Testis (tissue), 3 donors: Measurements from ENCODE around the gene ARHGAP26. TPM values are rescaled to one million over a fixed set of nuclear protein-coding genes. Genes with fewer than 3 reads are reported as not detected.
"Not testable (repeated sequence)": the region's sequence is repeated elsewhere in the genome, so short reads cannot be mapped to it uniquely, and the experiment has no call there.

ENCODE experiments used
- DNase-seq: peaks from one replicate; pipeline ENCODE4 v3.0.0-alpha.2; 2019
- H3K27ac ChIP-seq, 2 donors: fragments of 200-600 bp; sonication (generic); one replicate each; pipeline ENCODE4 v1.5.1; 2019
- H3K27me3 ChIP-seq: fragments of 200-600 bp; sonication (generic); one replicate; pipeline ENCODE4 v1.5.1; 2019
- H3K36me3 ChIP-seq: fragments of 200-600 bp; sonication (generic); one replicate; pipeline ENCODE4 v1.5.1; 2017; ENCODE audit warnings: low read depth; ENCODE audit errors: missing control alignments
- H3K4me1 ChIP-seq: fragments of 200-600 bp; sonication (generic); one replicate; pipeline ENCODE4 v1.5.1; 2019
- H3K4me3 ChIP-seq, 2 donors: fragments of 200-600 bp; sonication (generic); one replicate each; pipeline ENCODE4 v1.5.1; 2017 to 2019
- H3K9me3 ChIP-seq: fragments of 200-600 bp; sonication (generic); one replicate; pipeline ENCODE4 v1.5.1; 2017
- POLR2A ChIP-seq: fragments of 450-650 bp; IDR thresholded peaks from one replicate; pipeline ENCODE4 v1.6.1; 2017; ENCODE audit warnings: antibody characterized with exemption, mild to moderate bottlenecking, moderate library complexity
- WGBS, 2 donors: methylation state at CpG; one replicate each; pipeline ENCODE4 v1.1.5; 2018; 5-methylcytosine and 5-hydroxymethylcytosine counted together
- intact Hi-C: fragments of 100-400 bp; cut with DNase I; formaldehyde crosslinking; loops from one replicate; pipeline ENCODE4 v1.15.1; 2023; ENCODE audit warnings: low total_unique reads
- polyA plus RNA-seq: library from polyadenylated mRNA; stranded (reverse); fragments of 350-450 nt; fragmentation: Illumina TruSeq; extraction: RNeasy Lipid Tissue Mini Kit (QIAGEN cat#74804); gene quantifications from one replicate; pipeline ENCODE4 v1.2.3, GENCODE V29; 2014; ENCODE audit warnings: low read depth, low replicate concordance; ENCODE audit not compliant: insufficient read depth
- total RNA-seq, 2 donors: library from RNA; depleted of rRNA; stranded (reverse); fragments of >200 nt; gene quantifications; one replicate each; pipeline ENCODE4 v1.2.3, GENCODE V29; 2016
- TF ChIP-seq, protein P1 (sequence below), 3 experiments: fragments of 450-650 bp in 2 of 3; fragments of 200-600 bp in 1 of 3; sonication (generic) in 1 of 3; IDR thresholded peaks; one replicate each; pipeline ENCODE4 v1.5.1; 2016 to 2019; ENCODE audit warnings: antibody characterized with exemption in 3 of 3, mild to moderate bottlenecking in 2 of 3, moderate library complexity in 1 of 3

Gene ARHGAP26
- total and polyA plus RNA-seq, 3 donors from 2014 or later = 33.8 to 98.7 (median 95.7) TPM

DNA sequence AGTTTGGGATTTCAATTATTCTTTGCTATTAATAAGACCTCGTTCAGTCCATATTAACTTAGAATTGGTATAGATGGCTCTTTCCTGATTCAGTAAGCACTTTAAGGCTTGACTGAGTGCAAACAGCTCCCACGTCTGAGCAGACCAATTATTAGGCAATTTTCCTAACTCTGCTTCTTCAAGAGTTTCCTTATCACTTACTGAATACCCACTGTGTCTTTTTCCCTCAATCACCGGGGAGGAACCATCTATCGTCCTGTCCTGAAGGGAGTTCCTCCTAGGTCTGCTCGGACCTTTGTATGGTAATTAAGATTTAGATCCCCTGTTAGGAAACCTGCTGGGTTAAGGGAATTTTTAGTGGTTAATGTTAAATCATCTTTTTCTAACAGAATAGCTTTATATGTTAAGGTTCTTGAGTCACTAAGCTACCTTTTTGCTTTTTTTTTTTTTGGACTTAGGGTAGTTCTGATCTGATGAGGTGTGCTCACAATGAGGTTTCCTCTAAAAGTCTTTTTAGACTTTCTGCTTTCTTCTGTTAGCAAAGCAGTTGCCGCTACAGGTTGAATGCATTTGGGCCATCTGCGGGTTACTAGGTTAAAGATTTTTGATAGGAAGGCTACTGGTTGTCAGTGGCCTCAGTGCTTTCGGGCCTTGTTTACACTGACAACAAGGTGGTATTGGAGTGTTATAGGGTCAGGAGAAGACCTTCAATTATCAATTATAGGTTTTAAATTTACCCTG is 322.7 kb downstream of the ARHGAP26 start:
- not testable (repeated sequence) for DNase-seq

DNA sequence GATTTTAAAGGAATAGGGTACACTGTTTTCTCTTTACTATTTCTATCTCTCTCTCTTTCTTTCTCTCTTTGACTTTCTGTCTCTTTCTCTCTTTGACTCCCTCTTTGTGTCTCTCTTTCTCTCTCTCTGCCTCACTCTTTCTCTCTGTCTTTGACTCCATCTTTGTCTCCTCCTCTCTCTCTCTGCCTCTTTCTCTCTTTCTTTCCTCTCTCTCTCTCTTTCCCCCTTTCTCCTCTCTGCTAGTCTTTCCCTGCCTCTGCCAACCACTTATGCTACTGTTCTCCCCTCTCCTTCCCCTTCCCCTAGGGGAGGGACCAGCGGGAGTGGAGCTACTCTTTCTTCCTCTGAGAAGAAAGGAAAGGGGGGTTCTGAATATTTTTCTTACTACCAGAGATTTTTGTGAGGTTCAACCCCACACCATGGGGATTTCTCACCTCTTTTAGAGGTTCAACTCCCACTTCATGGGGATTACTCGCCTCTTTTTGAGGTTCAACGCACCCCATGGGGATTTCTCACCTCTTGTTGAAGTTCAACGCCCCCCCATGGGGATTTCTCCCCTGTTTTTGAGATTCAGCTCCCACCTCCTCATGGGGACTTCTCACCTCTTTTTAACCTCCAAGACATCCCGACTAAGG is 323.4 kb downstream of the ARHGAP26 start:
- Histone ChIP-seq H3K27ac (no peak overlapping the region), H3K9me3 (no peaks in the 10 kb centered on the region), H3K4me3 (no peak overlapping the region), H3K27me3 (no peaks in the 10 kb centered on the region), H3K36me3 (no peaks in the 10 kb centered on the region), H3K4me1 (no peaks in the 10 kb centered on the region)
- 82 to 92% methylated on average over 5 of the region's 5 CpGs for WGBS, 2 donors
- no peak for DNase-seq
- intact Hi-C loops = no loop called here
- TF ChIP-seq, protein P1, sequence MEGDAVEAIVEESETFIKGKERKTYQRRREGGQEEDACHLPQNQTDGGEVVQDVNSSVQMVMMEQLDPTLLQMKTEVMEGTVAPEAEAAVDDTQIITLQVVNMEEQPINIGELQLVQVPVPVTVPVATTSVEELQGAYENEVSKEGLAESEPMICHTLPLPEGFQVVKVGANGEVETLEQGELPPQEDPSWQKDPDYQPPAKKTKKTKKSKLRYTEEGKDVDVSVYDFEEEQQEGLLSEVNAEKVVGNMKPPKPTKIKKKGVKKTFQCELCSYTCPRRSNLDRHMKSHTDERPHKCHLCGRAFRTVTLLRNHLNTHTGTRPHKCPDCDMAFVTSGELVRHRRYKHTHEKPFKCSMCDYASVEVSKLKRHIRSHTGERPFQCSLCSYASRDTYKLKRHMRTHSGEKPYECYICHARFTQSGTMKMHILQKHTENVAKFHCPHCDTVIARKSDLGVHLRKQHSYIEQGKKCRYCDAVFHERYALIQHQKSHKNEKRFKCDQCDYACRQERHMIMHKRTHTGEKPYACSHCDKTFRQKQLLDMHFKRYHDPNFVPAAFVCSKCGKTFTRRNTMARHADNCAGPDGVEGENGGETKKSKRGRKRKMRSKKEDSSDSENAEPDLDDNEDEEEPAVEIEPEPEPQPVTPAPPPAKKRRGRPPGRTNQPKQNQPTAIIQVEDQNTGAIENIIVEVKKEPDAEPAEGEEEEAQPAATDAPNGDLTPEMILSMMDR (IDR thresholded peaks at IDR 0.05) = no peak
- no peak for TF ChIP-seq POLR2A

More for the DNA sequence above, 322.7 kb downstream of the ARHGAP26 start:
- intact Hi-C loops, H3K9me3 ChIP-seq, H3K36me3 ChIP-seq, H3K27me3 ChIP-seq, H3K4me1 ChIP-seq, H3K4me3 ChIP-seq, H3K27ac ChIP-seq: not testable (repeated sequence)
- WGBS, 2 donors = 81% methylated on average over 8 of the region's 8 CpGs

DNA sequence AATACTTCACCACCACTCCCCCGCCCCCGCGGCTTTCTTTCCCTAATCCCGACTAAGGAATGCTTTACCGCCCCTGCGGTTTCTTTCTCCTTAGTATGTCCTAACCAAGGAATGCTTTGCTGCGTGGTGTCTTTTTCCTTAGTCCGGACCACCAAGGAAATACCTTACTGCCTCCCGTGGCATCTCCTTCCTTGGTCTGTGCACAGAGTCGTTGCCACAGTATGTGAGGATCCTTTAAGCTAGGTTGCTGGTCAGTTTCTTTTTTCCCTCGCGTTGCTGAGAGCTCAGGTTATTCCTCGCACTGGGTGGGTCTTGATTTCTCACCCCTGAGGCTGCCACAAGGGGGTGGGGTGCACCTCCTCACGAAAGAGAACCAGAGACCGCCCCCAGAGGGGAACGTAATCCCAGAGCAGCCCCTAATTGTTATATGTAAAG is 323.9 kb downstream of the ARHGAP26 start:
- Histone ChIP-seq H3K4me1 (no peaks in the 10 kb centered on the region), H3K27ac (no peak overlapping the region), H3K36me3 (no peaks in the 10 kb centered on the region), H3K9me3 (no peaks in the 10 kb centered on the region), H3K4me3 (no peak overlapping the region), H3K27me3 (no peaks in the 10 kb centered on the region)
- intact Hi-C loops = no loop called here
- TF ChIP-seq POLR2A = no peak
- TF ChIP-seq, protein P1 (IDR thresholded peaks at IDR 0.05) = no peak
- no peak for DNase-seq
- WGBS, 2 donors = 71 to 84% methylated on average over 16 of the region's 16 CpGs

DNA sequence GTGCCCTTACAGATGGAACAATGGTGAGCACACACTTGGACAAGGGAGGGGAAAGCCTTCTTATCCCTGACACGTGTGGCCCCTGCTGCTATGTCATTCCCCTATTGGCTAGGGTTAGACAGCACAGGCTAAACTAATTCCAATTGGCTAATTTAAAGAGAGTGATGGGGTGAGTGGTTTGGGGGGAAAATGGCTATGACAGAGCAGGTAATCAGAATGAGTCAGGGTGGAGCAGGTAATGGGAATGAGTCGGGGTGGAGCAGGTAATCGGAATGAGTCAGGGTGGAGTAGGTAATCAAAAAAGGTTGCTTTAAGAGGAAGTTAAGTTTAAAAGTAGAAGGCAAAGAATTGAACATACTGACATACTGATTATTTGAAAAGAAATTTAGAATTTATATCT is 324.4 kb downstream of the ARHGAP26 start:
- H3K36me3 ChIP-seq, DNase-seq, H3K27me3 ChIP-seq, H3K27ac ChIP-seq, H3K9me3 ChIP-seq, H3K4me1 ChIP-seq, intact Hi-C loops, H3K4me3 ChIP-seq: not testable (repeated sequence)
- 65 to 67% methylated on average over 3 of the region's 3 CpGs for WGBS, 2 donors

DNA sequence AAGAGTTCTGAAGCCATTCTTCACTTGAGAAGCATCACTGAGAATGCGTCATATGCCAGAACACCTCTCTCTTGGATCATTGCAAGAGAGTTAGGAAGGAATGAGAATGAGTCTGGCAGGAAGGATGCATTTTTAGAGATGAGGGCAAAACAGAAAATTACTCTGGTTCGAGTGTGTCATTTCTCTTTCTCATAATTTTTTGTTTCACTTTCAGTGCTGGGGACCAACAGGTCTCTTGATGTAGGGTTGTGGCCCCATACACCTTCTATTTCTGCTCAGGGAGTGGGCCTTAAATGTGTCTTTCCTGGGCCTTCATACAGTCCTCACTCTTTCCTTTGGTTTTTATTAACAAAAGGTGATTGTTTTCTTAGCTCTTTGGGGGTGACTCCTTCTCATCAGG is 330.9 kb downstream of the ARHGAP26 start:
- Histone ChIP-seq H3K9me3 (no peaks in the 10 kb centered on the region), H3K4me3 (no peak overlapping the region), H3K27me3 (no peaks in the 10 kb centered on the region), H3K4me1 (no peaks in the 10 kb centered on the region), H3K36me3 (no peaks in the 10 kb centered on the region), H3K27ac (peak overlapping the region in 1 of 2 donors; percentile 20)
- TF ChIP-seq, protein P1 (IDR thresholded peaks at IDR 0.05) = no peak
- no peak for TF ChIP-seq POLR2A
- intact Hi-C loops = no loop called here
- DNase-seq = no peak
- 88 to 95% methylated on average over 2 of the region's 2 CpGs for WGBS, 2 donors
